ENCODE results near the gene TAF4. TPM values are rescaled to one million over a fixed set of nuclear protein-coding genes. Genes with fewer than 3 reads are reported as not detected.

Gene TAF4
- total and polyA plus RNA-seq, 2 donors from 2014 or later: 3.7 to 18.4 TPM

- Histone ChIP-seq H3K9me3 (ENCODE audit: control insufficient read depth in 2 of 3, insufficient read depth in 1 of 3, low read length in 3 of 3) (no peaks in the 10 kb centered on the region), H3K4me1 (ENCODE audit: control insufficient read depth in 2 of 3, insufficient read depth in 2 of 3, low read depth in 1 of 3, low read length in 3 of 3) (no peaks in the 10 kb centered on the region), H3K27ac (ENCODE audit: low read depth in 2 of 2, low read length in 2 of 2) (no peak overlapping the region), H3K4me3 (ENCODE audit: low read length in 3 of 3) (no peak overlapping the region), H3K9ac (ENCODE audit: low read length in 3 of 3) (no peak overlapping the region), H3K36me3 (ENCODE audit: control insufficient read depth in 2 of 3, insufficient read depth in 3 of 3, low read length in 3 of 3) (no peaks in the 10 kb centered on the region), H3K27me3 (ENCODE audit: control insufficient read depth, insufficient read depth, low read length) (no peaks in the 10 kb centered on the region)
- FAIRE-seq: no peak
- no peak for TF ChIP-seq CTCF (IDR thresholded peaks at IDR 0.05; ENCODE audit: borderline replicate concordance, extremely low read depth, insufficient read depth)
- peak in 1 of 5 donors; percentile 48 for DNase-seq
- intact Hi-C loops (cut with DNase I): no loop called here
These were observed 138.9 kb downstream of the TAF4 start for GRCh38 chr20:61926796-61927192.

- intact Hi-C loops (cut with DNase I): no loop called here
- no peaks in the 10 kb centered on the region for H3K4me1 ChIP-seq (ENCODE audit: control insufficient read depth in 2 of 3, insufficient read depth in 2 of 3, low read depth in 1 of 3, low read length in 3 of 3)
- H3K36me3 ChIP-seq (ENCODE audit: control insufficient read depth in 2 of 3, insufficient read depth in 3 of 3, low read length in 3 of 3): no peaks in the 10 kb centered on the region
- no peaks in the 10 kb centered on the region for H3K9me3 ChIP-seq (ENCODE audit: control insufficient read depth in 2 of 3, insufficient read depth in 1 of 3, low read length in 3 of 3)
- no peak overlapping the region for H3K4me3 ChIP-seq (ENCODE audit: low read length in 3 of 3)
- H3K27ac ChIP-seq (ENCODE audit: low read depth in 2 of 2, low read length in 2 of 2): no peak overlapping the region
- no peak for FAIRE-seq
- TF ChIP-seq CTCF (IDR thresholded peaks at IDR 0.05; ENCODE audit: borderline replicate concordance, extremely low read depth, insufficient read depth): no peak
- no peaks in the 10 kb centered on the region for H3K27me3 ChIP-seq (ENCODE audit: control insufficient read depth, insufficient read depth, low read length)
- peak in 1 of 5 donors; percentile 37 for DNase-seq
- H3K9ac ChIP-seq (ENCODE audit: low read length in 3 of 3): no peak overlapping the region
These were observed 139.4 kb downstream of the TAF4 start for GRCh38 chr20:61926253-61926613.

GRCh38 chr20:61925555-61926252, 140.0 kb downstream of the TAF4 start:
- no peak overlapping the region for H3K9ac ChIP-seq (ENCODE audit: low read length in 3 of 3)
- no peaks in the 10 kb centered on the region for H3K27me3 ChIP-seq (ENCODE audit: control insufficient read depth, insufficient read depth, low read length)
- no peak for TF ChIP-seq CTCF (IDR thresholded peaks at IDR 0.05; ENCODE audit: borderline replicate concordance, extremely low read depth, insufficient read depth)
- no peaks in the 10 kb centered on the region for H3K36me3 ChIP-seq (ENCODE audit: control insufficient read depth in 2 of 3, insufficient read depth in 3 of 3, low read length in 3 of 3)
- no peak for FAIRE-seq
- H3K4me1 ChIP-seq (ENCODE audit: control insufficient read depth in 2 of 3, insufficient read depth in 2 of 3, low read depth in 1 of 3, low read length in 3 of 3): no peaks in the 10 kb centered on the region
- H3K4me3 ChIP-seq (ENCODE audit: low read length in 3 of 3): no peak overlapping the region
- intact Hi-C loops (cut with DNase I): no loop called here
- no peak overlapping the region for H3K27ac ChIP-seq (ENCODE audit: low read depth in 2 of 2, low read length in 2 of 2)
- peak in 1 of 5 donors; percentile 51 for DNase-seq
- H3K9me3 ChIP-seq (ENCODE audit: control insufficient read depth in 2 of 3, insufficient read depth in 1 of 3, low read length in 3 of 3): peaks cover 0 to 1% (median 0%) of the 10 kb centered on the region in 3 donors

Data from kidney (tissue), 14 donors.